GM18867 (cell line): ENCODE data around the gene LHX6.

ENCODE experiments used
- ATAC-seq: cut with Tn5 transposase; IDR thresholded peaks from one replicate; pipeline ENCODE4 v1.9.1; 2021; ENCODE audit warnings: mild to moderate bottlenecking, moderate library complexity; ENCODE audit not compliant: unreplicated experiment

Gene LHX6

DNA sequence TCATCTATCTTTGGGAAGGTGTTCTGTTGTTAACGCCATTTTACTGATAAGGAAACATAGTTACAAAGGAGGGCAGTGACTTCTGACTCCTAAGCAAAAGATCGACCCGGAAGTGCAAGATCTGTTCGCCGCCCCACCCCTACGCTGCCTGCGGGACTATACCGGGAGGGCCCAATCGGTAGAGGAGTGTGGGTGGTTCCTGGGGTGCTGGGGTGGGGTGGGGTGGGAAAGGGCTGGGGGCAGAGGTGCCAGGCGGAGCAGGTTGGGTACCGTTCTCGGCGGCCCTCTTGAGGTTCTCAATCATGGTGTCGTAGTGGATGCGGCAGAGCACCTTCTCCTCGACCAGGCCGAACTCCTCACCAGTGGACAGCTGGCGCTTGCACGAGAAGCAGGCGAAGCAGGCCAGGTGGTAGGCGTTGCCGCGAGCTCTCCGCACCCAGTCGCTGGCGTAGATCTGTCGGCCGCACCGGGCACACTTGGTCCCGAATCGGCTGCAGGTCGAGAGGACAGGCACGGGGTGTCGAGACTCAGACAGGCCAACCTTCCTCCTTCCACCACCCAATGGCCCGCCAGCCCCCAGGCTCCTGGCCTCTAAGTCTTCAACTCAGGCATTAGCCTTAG lies 11.8 kb downstream of the LHX6 start:
- no peak for ATAC-seq

DNA sequence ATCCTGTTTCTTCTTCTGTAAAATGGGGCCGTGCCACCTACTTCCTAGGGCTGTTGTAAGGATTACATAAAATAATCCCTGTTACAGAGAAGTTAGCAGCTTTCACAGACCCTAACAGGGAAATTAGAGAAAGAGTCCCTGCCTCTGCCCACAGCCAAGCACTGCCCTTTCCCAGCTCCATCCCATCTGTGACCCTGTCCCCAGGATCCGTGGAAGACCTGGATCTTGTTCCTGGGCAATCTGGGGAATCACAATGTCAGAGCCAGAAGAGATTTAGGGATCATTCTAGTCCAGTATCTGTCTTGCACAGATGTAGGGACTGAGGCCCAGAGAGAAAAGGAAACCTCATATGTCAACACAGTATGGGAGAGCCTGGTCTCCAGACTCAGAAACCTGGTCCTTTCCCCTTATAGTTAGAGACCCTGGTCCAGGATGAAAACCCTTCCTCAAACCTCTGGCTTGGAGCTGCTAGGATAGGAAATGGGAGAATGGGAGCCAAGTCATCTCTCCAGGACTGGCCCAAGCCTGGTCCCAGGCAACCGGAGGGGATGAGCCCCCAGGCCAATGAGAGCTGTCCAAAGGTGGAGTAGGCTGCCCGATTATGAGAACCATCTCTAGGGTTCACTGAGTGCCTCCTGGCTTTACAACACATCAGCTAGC lies 12.5 kb downstream of the LHX6 start:
- no peak for ATAC-seq

DNA sequence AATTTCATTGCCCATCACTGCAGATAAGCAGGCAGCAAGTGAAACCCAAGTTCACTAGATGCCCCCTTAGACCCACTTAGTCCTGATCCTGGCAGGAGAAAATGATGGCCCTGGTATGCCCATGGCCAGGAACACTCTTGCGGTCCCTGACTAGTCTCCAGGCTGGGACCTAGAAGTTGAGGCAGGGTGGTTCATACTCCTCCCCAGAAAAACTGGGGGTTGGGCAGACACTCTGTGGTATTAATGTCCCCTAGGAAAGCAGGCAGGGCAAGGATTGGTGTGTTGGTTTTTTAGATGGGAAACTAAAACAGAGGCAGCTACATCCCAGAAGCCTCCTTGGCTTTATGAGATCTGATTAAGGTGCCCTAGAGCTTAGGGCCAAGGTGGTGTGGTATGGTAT lies 13.1 kb downstream of the LHX6 start:
- no peak for ATAC-seq

DNA sequence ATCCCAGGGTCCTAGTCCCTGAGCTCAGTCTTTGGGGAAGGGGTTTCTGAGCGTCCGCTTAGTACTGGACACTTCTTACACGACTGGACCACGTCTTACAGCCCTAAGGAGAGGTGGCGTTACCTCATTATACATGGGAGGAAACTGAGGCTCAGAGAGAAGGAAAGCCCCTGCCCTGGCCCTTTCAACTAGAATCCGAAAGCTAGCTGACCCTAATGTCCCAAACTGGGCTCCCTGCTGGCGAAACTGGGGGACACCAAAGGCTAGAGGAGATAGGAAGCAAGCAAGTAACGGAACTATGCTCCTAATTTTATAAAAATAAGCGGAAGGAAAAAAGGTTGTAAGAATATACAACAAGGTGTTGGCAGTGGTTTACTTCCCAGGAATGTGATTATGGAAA lies 14.2 kb downstream of the LHX6 start:
- no peak for ATAC-seq

DNA sequence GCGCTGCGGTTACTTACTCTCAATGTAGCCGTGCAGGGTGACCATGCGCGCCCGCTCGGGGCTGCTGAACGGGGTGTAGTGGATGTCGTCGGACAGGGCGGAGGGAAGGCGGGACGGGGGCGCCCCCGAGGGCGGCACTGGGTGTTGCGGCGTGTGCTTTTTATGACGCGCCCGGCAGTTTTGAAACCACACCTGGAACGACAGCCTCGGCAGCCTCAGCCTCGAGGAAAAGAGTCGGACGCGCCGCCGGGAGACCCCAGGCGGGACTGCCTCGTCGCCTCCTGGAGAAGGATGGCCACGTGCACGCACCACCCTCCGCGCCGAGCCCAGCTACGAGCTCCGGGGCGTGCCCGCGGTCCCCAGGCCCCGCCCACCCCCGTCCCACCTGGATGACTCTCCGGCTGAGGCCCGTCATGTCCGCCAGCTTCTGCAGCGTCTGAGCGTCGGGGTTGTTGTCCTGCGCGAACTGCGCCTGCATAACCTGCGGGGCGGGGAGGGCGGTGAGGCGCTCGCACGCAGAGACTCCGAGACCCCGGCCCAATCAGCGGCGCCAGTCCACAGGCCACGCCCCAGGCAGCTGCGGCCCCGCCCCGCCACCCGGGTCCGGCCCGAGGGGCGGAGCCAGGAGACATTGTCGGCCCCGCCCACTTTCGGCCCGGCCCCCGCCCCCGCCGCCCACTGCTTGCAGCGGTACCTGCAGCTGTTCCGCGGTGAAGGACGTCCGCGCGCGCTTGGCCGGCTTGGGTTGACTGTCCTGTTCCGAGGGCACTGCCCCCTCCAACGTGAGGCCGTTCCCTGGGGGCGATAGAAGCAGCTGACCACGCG lies 15.0 kb downstream of the LHX6 start:
- peak; percentile 53 for ATAC-seq

DNA sequence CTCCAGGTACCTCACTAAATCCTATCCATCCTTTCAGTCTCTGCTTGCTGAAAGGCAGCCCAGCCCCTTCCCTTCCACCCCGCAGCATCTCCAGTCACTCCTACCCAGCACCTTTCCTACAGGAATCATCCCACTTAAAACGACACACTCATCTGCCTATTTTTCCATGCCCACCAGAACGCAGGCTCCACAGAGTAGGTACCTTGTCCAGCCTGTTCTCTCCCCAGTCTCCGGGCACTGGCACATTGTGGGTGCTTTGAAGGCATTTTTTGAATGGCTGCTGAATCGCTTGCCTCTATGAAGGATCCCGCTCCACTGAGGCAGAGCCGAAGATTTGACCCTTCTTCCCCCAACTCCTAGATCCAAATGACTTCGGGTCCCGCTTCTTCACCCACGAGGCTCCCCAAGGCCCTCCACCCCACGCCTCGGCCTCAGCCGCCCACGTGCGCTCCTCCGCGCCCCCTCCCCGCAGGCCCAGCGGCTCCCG lies 15.6 kb downstream of the LHX6 start:
- ATAC-seq: no peak

DNA sequence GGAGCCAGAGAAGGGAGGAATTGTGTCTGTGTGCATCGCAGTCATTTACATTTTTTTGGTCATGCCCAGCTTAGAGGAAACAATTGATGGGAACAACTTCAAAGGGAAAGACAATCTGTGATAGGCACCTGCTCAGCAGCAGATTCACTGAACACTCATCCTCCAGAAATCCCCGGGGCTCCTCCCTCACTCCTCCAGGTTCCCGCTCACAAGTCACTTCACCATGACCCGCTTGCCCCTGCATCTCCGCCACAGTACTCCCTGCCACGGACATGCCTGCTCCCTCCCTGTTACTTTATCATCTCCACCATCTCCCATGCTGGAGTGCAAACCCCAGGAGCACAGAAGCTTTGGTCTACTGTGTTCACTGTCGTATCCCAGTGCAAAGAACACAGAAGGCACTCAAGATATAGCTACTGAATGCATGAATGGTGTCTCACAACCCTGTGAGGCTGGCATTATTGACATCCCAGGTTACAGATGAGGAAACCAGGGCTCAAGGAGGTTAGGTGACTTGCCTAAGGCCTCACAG lies 16.2 kb downstream of the LHX6 start:
- ATAC-seq: no peak

DNA sequence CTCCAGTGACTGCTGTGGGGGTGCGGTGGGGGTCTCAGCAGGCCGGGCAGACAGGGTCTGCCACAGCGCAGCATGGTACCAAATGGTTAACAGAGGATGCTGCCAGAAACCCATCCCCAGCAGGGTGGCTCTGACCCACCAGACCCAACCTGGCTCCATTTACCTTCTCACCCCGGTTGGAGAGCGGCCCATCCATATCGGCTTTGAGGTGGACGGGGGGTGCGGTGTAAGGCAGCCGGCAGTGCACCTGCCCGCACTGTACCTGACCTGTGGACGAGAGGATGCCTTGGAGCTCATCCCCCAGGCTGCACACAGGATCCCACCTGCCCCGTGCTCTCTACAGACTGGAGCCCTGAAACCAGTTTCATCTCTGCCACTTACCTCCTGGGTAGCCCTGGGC lies 19.3 kb downstream of the LHX6 start:
- no peak for ATAC-seq

DNA sequence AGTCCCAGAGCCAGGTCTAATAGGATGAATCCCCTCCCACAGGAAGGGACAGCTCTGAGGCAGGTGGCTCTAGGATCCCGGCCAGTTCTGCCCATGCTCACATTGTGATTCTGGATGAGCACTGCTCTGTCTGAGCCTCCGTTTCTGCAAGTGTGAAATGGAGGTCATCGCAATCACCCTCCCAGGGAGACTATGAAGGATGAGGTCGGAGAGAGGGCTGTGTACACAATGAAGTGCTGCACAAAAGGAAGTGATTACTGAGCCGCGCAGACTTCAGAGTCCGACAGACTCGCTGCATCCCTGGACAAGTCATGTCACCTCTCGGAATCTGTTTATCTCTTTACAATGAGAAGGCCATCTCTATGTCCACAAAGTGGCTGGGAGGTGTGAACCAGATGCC lies 21.7 kb downstream of the LHX6 start:
- no peak for ATAC-seq

DNA sequence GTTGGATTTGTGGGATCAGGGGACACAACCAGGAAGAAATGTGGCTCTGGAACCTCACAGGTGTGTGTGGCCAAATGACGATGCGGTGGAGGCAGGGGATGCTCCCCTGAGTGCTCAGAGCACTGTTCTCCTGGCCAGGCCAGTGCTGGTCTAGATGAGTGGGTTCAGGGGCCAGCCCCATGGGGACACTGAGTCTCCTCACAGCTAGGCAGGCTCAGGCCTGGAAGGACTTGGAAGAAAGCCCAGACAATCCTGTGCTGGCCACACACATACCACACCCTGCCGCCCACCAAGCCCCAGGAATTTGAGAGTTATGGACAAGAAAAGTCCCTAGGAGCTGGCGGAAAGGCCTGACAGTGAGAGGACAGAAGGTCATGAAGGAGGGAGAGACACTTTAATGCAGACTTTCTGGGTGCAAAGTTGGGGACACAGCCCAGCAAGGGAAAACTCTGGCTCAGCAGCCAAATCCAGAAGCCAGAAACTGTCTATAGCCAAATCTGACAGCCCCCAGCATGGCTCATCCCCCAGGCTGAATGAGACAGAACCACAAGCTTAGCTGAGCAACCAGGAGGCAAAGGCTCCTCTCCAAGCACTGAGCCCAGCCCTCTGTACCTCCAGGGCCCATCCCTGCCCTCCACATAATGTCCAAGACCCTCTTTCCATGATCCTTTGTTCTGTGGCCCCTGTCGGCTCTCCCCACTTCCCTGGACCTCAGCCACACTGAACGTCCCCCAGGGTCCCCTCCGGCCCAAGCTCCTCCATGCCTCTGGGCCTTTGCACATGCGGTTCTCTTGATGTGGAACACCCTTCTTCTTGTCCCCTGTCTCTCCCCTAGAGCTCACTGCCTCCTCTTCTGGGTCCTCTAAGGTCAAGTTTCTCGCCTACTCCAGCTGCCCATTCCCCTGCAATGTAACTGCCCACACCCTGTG lies 22.4 kb downstream of the LHX6 start:
- ATAC-seq: no peak

DNA sequence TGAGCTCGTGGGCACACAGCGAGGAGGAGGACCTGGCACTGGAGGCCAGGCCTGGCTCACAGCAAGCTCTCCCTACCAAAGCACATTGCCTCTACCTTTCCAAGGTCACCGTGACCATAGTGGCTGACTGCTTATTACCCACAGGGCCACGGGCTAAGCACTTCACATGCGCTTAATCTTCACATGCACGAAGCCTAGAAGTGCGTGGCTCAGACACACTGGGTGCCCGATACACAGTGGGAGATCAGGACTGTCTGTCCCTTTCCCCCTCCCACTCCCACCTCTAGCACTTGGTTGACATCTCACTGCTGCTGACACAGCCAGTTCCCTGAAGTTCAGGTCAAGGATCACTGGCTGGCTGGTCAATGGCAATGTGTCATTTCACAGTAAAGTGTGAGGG lies 23.6 kb downstream of the LHX6 start:
- ATAC-seq: no peak

DNA sequence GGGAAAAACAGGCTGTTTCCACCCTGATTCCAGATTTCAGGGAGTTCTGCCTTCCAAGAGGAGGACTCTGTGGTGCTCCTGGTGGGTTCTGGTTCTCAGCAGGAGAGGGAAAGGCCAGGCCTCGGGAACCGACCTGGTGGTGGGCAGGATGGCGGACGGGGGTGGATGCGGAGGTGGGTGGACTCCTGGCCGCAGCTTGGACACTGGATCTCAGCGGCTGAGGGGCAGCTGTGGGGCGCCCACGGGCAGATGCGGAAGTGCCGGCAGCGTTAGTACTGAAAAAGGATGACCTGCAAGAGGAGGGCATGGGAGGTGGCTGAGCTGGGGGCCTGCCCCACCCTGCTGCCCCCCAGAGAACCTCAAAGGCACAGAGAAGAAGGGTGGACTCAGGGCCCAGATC lies 24.3 kb downstream of the LHX6 start:
- no peak for ATAC-seq

DNA sequence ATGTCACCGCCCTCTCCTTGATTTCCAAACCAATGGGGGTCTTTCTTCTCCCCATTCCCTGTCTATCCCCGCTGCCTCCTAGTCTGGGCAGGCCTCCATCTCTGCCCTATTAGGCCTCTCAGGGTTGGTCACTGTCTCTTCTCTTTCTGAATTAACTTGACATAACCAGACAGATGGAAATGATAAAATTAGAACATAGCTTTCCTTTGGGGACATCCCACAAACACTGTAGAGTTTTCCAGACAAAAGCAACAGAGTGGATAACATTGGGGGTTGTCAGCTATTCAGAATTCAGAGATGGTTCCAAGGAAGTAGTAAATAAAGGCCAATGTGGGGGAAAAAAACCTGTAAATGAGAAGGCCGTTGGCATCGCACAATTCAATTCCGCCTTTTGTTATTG lies 24.7 kb downstream of the LHX6 start:
- ATAC-seq: no peak

DNA sequence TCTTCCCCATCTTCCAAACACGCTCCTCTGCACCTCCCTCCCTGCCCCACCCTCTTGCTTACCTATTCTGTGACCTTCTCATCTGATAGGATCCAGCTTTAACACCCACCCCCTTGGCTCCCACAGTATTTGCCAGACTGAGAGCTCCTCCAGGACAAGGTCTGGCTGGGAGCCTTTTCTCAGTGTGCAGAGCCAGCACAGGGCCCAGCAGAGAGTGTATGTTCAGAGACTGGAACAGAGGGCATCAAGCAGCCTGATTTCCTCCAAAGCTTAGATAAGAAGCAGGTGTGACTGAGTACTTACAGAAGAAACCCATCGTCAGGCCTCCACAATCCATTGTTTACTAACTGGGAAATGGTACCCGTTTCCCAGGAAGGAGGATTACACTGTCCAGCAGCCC lies 26.6 kb downstream of the LHX6 start:
- ATAC-seq: no peak

DNA sequence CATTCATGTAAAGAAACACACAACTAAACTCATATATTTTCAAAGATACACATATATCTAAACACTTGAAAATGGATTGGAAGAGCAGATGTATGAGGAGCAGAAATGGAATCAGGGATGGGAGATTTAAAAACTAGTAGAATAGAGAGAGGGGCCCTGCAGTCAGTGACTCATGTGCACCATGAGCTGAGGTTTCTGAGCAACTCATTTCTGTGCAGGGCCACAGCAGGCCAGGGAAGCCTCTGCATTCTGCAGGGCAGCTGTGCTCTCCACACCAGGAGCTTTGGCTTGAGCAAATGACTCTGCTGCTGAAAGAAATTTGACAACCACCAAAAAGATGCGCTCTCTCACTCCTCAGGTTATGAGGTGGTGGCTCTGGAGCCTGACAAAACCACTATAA lies 27.1 kb downstream of the LHX6 start:
- ATAC-seq: no peak

DNA sequence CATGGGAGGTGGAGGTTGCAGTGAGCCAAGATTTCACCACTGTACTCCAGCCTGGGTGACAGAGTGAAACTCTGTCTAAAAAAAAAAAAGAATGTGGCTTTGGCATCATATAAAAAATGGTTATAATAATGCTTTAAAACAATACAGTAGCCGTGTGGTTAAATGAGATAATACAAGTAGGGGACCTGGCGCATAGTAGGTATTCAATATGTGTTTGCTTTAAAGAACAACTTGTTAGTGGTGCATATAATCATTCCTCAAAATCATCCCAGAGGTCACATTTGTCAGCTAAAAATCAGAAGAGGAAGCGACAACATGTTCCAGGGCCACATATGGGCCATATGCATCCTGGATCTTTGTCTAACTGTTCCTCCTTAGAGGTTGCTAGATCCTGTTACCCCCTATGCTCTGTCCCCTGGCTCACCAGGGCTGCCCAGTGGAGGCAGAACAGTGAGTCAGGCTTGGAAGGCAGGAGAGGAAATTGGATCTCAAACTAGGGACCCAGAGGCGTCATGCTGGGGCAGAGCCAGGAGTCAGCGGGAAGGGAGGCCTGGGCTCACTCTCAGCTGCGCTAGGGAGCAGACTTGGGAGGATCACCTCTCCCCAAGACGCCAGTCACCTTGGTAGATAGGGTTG lies 27.7 kb downstream of the LHX6 start:
- ATAC-seq: no peak

DNA sequence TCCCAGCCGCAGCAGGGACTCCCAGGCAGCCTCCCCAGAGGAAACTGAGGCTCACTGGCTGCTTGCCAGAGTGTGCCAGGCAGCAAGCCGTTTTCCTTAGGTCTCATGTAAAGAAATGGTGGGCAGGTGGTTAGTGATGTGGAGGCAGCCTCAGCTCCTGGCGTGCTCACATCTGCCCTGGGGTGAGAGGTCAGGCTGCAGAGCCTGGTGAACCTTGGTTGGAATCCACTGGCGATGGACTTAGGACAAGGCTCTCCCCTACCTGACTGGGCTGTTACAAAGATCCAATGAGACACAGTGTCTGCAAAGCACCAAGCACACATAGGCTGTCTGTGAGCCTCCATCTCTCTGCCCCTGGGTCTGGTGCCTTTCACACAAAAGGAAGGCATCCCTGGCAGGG lies 30.9 kb downstream of the LHX6 start:
- ATAC-seq: no peak

DNA sequence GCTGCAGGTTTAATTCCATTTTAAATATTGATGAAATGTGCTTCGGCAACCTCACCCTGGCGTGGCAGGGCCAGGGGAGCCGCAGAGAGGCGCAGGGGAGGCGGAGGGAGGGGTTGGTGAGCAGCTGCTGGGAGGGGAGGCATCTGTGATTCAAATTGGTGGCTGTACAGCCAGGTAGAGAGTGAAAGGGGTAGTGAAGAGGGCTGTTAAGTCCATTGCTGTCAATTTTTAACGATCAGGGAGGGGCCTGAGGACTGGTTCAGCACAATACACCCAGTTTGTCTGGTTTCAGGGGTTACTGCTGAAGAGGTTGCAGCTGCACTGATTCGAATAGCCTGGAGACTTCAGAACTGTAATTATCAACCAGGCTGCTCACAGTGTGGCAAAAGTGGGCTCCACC lies 31.3 kb downstream of the LHX6 start:
- no peak for ATAC-seq

DNA sequence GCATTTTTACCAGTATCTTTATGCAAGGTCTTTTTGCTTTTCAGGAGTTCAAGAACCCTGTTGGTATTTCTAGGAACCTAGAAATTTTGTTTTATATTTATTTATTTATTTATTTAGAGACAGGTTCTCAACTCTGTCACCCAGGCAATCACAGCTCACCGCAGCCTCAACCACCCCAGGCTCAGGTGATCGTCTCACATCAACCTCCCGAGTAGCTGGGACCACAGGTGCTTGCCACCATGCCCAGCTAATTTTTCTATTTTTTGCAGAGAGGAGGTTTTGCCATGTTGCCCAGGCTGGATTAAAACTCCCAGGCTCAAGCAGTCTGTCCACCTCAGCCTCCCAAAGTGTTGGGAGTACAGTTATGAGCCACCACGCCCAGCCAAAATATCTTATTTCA lies 32.9 kb downstream of the LHX6 start:
- ATAC-seq: no peak

DNA sequence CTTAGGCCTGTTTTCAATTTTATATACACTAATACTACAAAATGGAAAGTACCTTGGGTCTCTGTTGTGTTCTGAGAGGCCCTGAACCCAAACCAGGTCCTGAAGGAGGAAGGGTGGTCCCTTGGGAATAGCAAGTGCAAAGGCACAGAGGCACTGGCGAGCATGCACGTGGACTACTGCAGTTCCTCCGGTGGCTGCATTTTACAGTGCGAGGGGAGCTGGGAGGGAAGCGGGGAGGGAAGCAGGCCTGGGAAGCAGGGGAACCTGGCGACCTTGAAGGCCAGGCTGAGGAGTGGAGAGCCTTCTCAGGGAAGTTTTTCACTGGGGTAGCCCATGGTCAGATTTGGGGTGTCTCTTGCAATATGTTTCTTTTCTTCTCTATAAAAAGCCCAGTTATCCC lies 35.1 kb downstream of the LHX6 start:
- no peak for ATAC-seq
